NCI-H1417 treated with DMSO at 0.1 percent for 48 hours (cell line): ENCODE measurements around the gene KAT2A.

Experiments
- DNase-seq: peaks from one replicate; lab custom pipeline; 2025; lab: John Stamatoyannopoulos, UW

The KAT2A gene

GRCh38 chr17:42135664-42136653 lies 14.8 kb upstream of the KAT2A start:
- peak; percentile 2 for DNase-seq

GRCh38 chr17:42135151-42135550 lies 14.0 kb upstream of the KAT2A start:
- no peak for DNase-seq

- peak; percentile 24 for DNase-seq
Observed at GRCh38 chr17:42133461-42134041, 12.4 kb upstream of the KAT2A start.

- no peak for DNase-seq
Observed at GRCh38 chr17:42132941-42133340, 11.8 kb upstream of the KAT2A start.

DNA sequence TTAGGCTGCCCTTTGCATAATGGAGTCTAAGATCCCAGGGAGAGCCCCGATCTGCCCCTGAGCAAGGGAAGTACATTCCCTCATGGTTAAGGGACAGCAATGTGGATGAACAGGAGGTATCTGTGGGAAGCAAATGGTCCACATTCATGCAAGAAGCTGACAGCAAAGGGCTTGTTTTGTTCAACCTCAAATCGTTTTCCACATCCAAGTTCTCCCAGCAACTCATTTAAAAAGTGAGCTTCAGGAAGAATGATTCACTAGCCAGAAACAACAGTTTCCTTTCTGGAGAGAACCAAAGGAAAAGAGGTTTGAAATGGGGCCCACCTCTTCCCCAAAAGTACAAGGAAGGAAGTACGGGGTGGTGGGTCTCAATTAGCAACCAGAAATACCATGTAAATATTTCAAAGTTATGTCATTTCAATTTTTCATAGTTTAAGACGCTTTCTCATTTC lies 10.8 kb upstream of the KAT2A start:
- DNase-seq, result no peak

DNA sequence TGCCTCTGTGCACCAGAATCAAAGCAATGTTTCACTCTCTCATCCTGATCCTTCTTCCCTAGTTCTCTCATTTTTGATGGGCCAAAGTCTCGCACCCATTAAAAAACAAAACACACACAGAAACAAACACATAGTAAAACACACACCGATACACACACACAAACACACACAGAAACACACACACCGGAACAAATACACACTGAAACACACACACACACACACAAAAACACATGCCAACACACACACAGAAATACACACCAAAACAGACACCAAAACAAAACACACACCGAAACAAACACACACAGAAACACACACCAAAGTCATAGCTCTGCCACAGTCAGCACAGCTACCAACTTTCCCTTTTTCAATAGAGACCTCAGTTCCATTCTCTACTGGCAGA lies 10.1 kb upstream of the KAT2A start:
- no peak for DNase-seq

- no peak for DNase-seq
Observed at GRCh38 chr17:42130310-42130936, 9.3 kb upstream of the KAT2A start.

GRCh38 chr17:42129109-42129837 lies 8.1 kb upstream of the KAT2A start:
- DNase-seq, result no peak

DNA sequence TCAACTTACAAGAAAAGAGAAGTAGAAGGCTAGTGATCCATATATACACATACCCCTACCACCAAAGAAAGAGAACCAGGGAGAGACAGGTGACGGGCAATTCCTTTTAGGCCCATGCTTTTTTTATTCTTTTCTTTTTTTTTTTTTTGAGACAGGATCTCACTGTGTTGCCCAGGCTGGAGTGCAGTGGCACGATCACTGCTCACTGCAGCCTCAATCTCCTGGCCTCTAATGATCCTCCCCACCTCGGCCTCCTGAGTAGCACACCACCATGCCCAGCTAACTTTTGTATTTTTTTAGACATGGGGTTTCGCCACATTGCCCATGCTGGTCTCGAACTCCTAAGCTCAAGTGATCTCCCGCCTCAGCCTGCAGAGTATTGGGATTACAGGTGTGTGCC lies 6.2 kb upstream of the KAT2A start:
- no peak for DNase-seq

DNA sequence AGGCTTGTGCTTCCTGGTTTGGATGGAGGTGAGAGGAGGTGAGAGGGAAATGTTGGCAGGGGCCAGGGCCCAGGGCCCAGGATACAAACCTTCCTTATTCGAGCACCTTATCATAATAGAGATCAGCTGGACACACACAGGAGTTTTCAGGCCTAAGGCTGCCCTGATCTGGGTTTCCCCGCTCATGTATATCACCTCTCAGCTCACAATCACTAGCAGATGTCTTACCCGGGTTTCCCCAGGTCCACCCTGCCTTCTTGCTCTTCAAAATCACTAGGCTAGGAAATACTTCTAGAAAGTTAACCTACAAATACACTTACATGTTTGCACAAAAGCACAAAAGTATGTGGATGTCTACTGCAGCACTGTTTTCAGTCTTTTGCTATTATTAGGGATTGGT lies 5.7 kb upstream of the KAT2A start:
- DNase-seq, result no peak

GRCh38 chr17:42125565-42125964 lies 4.4 kb upstream of the KAT2A start:
- no peak for DNase-seq

DNA sequence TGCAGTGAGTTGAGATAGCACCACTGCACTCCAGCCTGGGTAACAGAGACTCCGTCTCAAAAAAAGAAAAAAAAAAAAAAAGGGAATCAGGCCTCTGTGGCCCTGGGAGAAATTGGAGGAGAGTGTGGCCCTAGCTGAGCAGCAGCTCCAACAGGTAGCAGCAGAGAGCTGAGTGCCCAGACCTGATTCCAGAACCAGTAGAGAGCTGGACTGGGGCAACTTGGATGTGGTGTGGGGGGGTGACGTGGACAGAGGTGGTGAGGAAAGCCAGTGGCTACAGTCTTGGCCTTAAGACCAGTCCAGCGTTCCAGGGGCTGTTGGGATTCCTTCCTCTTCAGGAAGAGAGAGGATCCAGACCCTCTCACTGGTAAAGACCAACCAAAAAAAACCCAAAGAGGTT lies 3.1 kb upstream of the KAT2A start:
- DNase-seq, result no peak

- no peak for DNase-seq
Observed at GRCh38 chr17:42122371-42123303, 1.5 kb upstream of the KAT2A start, which contains the start of gene HSPB9. Gene HSPB9 (plus strand): TSS chr17:42122804. CDS start chr17:42122851, 47 bp downstream.

DNA sequence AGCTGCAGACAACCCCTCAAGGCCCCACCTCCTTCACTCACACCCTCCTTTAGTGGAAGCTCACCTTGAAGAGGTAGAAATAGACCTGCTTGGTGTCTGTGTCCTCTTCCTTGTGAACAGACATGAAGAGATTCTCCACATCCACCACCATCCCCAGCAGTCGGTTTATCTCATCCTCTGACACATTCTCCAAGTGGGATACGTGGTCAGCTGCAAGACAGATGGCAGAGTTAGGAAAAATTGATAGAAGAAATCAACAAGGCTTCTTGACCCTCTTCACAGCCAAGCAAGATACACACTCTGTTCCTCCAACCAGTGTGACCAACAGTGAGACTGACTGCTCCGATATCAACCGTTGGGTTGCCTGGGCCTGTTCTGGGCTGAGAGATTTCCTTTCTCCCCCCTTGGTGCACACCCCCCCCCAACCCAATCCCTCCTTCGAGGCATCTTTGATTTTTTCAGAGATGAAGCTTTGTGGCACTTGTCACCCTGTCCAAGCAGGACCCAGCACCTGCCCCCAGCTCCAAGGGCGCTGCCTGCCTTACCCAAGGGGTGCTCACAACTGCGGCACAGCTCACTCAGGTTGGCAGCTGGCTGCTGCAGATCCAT lies 902 bp downstream of the KAT2A start:
- DNase-seq, result no peak

DNA sequence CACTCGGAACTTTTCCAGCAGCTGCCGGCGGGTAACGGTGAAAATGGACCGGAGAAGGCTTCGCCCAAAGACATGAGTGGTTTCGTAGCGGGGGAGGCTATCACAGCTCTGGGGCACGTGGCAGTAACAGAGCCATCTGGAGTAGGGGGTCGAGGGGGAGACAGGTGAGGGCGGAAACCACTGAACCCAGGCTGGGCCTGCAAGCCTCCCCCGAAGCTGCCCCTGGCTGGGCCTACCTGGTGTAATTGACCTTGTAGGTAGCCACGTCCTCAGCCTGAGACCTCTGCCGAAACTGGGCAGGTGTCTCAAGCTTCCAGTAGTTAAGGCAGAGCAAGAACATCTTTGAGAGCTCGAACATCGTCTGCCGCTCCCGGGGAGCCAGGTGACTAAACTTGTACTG lies 1.9 kb downstream of the KAT2A start:
- DNase-seq, result no peak

DNA sequence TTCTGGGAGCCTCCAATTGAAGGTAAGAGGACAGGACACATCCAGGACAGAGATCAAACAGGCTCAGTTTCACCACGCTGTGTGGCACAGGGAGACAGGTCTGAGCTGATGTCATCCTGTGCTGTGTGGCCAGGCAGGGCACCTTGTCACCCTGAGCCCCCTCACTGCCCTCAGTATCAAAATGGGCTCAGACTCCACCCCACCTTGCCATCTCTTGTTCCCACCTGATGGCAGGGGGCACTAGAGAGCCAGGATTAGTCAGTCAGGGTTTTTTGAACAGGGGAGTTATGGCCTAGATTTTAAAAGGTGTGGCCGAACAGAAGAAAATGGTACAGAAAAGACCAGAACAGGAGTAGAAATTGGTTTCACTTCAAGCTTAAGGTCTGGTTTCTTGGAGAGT lies 2.6 kb downstream of the KAT2A start:
- no peak for DNase-seq

DNA sequence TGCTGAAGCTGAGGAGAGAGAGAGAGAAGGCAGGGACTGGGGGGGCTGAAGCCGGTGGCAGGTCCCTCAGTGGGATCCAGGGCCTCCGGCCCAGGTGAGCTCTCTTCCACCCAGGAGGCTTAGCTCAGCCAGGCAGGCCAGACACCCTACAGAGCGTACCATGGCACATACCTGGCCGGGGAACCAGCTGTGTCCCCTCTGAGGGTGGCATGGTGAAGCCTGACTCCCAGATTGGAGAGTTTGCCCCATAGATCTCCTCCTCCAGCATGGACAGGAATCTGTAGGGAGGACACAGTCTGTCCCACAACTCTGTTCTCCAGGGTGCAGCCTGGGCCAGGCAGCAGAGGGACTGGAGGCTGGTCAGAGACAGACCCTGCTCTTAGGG lies 3.0 kb downstream of the KAT2A start:
- no peak for DNase-seq

DNA sequence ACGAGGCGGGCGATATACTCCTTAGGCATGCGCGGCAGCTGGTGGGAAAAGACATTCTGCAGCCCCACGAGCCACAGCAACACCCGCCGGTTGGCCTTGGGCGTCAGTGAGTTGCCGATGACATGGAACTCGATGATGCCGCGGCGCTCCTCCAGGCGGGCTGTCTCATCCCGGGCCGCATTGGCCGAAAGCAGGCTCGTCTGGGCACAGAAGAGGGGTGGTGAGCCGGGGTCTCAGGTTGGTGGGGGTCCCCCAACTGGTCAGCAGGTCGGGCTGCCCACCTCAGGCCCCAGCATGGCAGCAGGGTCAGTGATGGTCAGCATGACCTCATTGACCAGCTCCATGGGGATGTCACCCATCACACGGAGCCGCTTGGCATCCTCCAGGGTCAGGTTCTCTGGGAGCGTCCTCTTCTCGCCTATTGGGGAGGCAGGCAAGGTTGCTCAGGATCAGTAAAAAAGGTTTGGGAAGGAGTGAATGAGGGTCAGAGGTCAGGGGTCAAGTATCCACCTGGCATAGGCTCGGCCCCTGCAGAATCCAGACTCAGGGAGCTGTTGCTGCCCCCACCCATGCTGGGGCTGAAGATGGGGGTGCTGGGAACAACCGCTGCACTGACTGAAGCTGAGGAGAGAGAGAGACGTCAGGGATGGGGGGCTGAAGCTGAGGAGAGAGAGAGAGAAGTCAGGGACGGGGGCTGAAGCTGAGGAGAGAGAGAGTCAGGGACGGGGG lies 3.6 kb downstream of the KAT2A start:
- no peak for DNase-seq

GRCh38 chr17:42116705-42117396 lies 4.3 kb downstream of the KAT2A start:
- peak; percentile 30 for DNase-seq
